Loucy (cell line): ENCODE data around the gene KIF13A.

Experiments
- CTCF ChIP-seq: fragments of 200-600 bp; sonication (generic); conservative IDR thresholded peaks from 2 replicates; pipeline ENCODE4 v1.5.1; 2014; ENCODE audit warnings: mild to moderate bottlenecking, antibody characterized with exemption, low read length
- EZH2phosphoT487 ChIP-seq: fragments of 200-600 bp; IDR thresholded peaks from 2 replicates; pipeline ENCODE4 v1.6.1; 2018; ENCODE audit warnings: antibody characterized with exemption, mild to moderate bottlenecking, moderate library complexity, borderline replicate concordance

GRCh38 chr6:17988422-17988944 lies 1.0 kb upstream of the KIF13A start:
- TF ChIP-seq CTCF (no peak), EZH2phosphoT487 (no peak)
